Measurements from ENCODE around the gene TTLL11. TPM values are rescaled to one million over a fixed set of nuclear protein-coding genes. Genes with fewer than 3 reads are reported as not detected.

TTLL11 gene
- polyA plus RNA-seq, 1 of the 3 experiments (the other 2 are of a cell fraction): 6.8 TPM

- ChIA-PET CTCF (interaction anchor here (0.5 to 15.3 kb wide), 5 partner anchors 16 to 701 kb away, joined by 3 to 528 read pairs (median 8); no protein-coding TSS in a partner anchor), POLR2A (no interaction called here)
- DNase-seq: no peak
- Histone ChIP-seq H3F3A (replicated peaks; ENCODE audit: insufficient read depth) (no peaks in the 10 kb centered on the region), H2AFZ (ENCODE audit: low read depth) (no peak overlapping the region), H4K20me1 (ENCODE audit: insufficient read depth) (no peaks in the 10 kb centered on the region), H3K9ac (no peak overlapping the region), H3K4me2 (no peak overlapping the region), H3K9me3 (no peaks in the 10 kb centered on the region), H3K4me3 (ENCODE audit: low read depth in 2 of 2, low read length in 1 of 2) (no peak overlapping the region), H3K27ac (ENCODE audit: low read depth in 2 of 2, low read length in 1 of 2) (no peak overlapping the region), H3K27me3 (ENCODE audit: insufficient read depth) (no peaks in the 10 kb centered on the region), H3K79me2 (ENCODE audit: insufficient read depth) (no peaks in the 10 kb centered on the region), H3K9me2 (no peaks in the 10 kb centered on the region), H3K4me1 (ENCODE audit: control insufficient read depth in 1 of 2, insufficient read depth in 2 of 2, low read depth in 1 of 2, low read length in 1 of 2) (peaks cover 0 to 8% of the 10 kb centered on the region in 2 experiments; a peak in 2 of 4 replicates), H3K36me3 (replicated peaks in 1 of 2; ENCODE audit: control insufficient read depth in 1 of 2, insufficient read depth in 2 of 2, low read length in 1 of 2) (no peaks in the 10 kb centered on the region)
- TF ChIP-seq POLR2AphosphoS5 (IDR thresholded peaks at IDR 0.05; ENCODE audit: low read depth, low read length) (no peak), CHD2 (IDR thresholded peaks at IDR 0.05; ENCODE audit: low read length, partially characterized antibody) (no peak), USF1 (IDR thresholded peaks at IDR 0.05; ENCODE audit: borderline replicate concordance, low read depth) (no peak), SMC3 (IDR thresholded peaks at IDR 0.05; ENCODE audit: low read depth, low read length) (no peak)
- 78% methylated on average over 15 of the region's 24 CpGs for WGBS (ENCODE audit: low lambda C conversion rate)
These were observed 35.2 kb upstream of the TTLL11 start for GRCh38 chr9:122128007-122128968.

GRCh38 chr9:122127396-122127798 is 34.3 kb upstream of the TTLL11 start:
- no peaks in the 10 kb centered on the region for H3K27me3 ChIP-seq (ENCODE audit: insufficient read depth)
- H2AFZ ChIP-seq (ENCODE audit: low read depth): no peak overlapping the region
- no peak overlapping the region for H3K4me2 ChIP-seq
- CTCF ChIA-PET: interaction anchor here (1.3 to 15.3 kb wide), 5 partner anchors 16 to 220 kb away, joined by 3 to 528 read pairs (median 60); partner anchors contain the start of gene TTLL11
- peaks cover 4 to 8% of the 10 kb centered on the region in 2 experiments; a peak in 2 of 4 replicates for H3K4me1 ChIP-seq (ENCODE audit: control insufficient read depth in 1 of 2, insufficient read depth in 2 of 2, low read depth in 1 of 2, low read length in 1 of 2)
- H3K36me3 ChIP-seq (replicated peaks in 1 of 2; ENCODE audit: control insufficient read depth in 1 of 2, insufficient read depth in 2 of 2, low read length in 1 of 2): no peaks in the 10 kb centered on the region
- no peaks in the 10 kb centered on the region for H3K9me3 ChIP-seq
- H3K79me2 ChIP-seq (ENCODE audit: insufficient read depth): no peaks in the 10 kb centered on the region
- no peak overlapping the region for H3K4me3 ChIP-seq (ENCODE audit: low read depth in 2 of 2, low read length in 1 of 2)
- DNase-seq: no peak
- TF ChIP-seq REST (IDR thresholded peaks at IDR 0.05; ENCODE audit: low read depth, low read length) (no peak), RXRA (IDR thresholded peaks at IDR 0.05; ENCODE audit: borderline replicate concordance, low read depth) (no peak), TEAD4 (IDR thresholded peaks at IDR 0.05; ENCODE audit: borderline replicate concordance, insufficient read depth) (no peak), ELF1 (IDR thresholded peaks at IDR 0.05) (no peak), FOXJ3 (CRISPR knock-in tag; IDR thresholded peaks at IDR 0.05) (no peak), POLR2AphosphoS5 (IDR thresholded peaks at IDR 0.05; ENCODE audit: low read depth, low read length) (no peak), CHD2 (IDR thresholded peaks at IDR 0.05; ENCODE audit: low read length, partially characterized antibody) (no peak), JUND (IDR thresholded peaks at IDR 0.05) (no peak), ZBTB33 (IDR thresholded peaks at IDR 0.05; ENCODE audit: borderline replicate concordance, low read depth) (no peak), SMC3 (IDR thresholded peaks at IDR 0.05; ENCODE audit: low read depth, low read length) (no peak), CTCF (IDR thresholded peaks at IDR 0.05) (no peak), NFIC (IDR thresholded peaks at IDR 0.05; ENCODE audit: borderline replicate concordance) (no peak), FOSL2 (IDR thresholded peaks at IDR 0.05; ENCODE audit: borderline replicate concordance, low read depth) (no peak), FOXM1 (IDR thresholded peaks at IDR 0.05; ENCODE audit: low read depth) (no peak), GATA2 (CRISPR knock-in tag; IDR thresholded peaks at IDR 0.05) (no peak)
- 84% methylated on average over 10 of the region's 10 CpGs for WGBS (ENCODE audit: low lambda C conversion rate)
- no peak overlapping the region for H3K27ac ChIP-seq (ENCODE audit: low read depth in 2 of 2, low read length in 1 of 2)
- no peak overlapping the region for H3K9ac ChIP-seq
- POLR2A ChIA-PET: no interaction called here
- H4K20me1 ChIP-seq (ENCODE audit: insufficient read depth): no peaks in the 10 kb centered on the region
- H3F3A ChIP-seq (replicated peaks; ENCODE audit: insufficient read depth): no peaks in the 10 kb centered on the region
- no peaks in the 10 kb centered on the region for H3K9me2 ChIP-seq

All from SK-N-SH (cell line).